T-cell (primary cell): ENCODE data around the gene STYXL1. TPM values are rescaled to one million over a fixed set of nuclear protein-coding genes. Genes with fewer than 3 reads are reported as not detected.
"Not testable (repeated sequence)": the region's sequence is repeated elsewhere in the genome, so short reads cannot be mapped to it uniquely, and the experiment has no call there.

Experiments
- ATAC-seq, 4 experiments: fragments of 200-7000 bp in 3 of 4; fragments of 150-1000 bp in 1 of 4; cut with Tn5 transposase; replicated peaks in 1 of 4; 1 replicate in 3 of 4; 2 replicates in 1 of 4; pipeline ENCODE4 v1.10.0; 2021; ENCODE audit warnings: moderate library complexity in 3 of 4, mild to moderate bottlenecking in 2 of 4, moderate number of reproducible peaks in 1 of 4
- CTCF ChIA-PET, 2 donors: fragments of 300-600 bp; sonication (Branson Sonifier 250); formaldehyde crosslinking; loops; one replicate each; lab custom pipeline; 2022; ENCODE audit warnings: antibody characterized with exemption in 2 of 2; lab: Charles Lee
- POLR2A ChIA-PET, 2 donors: fragments of 300-600 bp; sonication (Branson Sonifier 250); formaldehyde crosslinking; loops; one replicate each; lab custom pipeline; 2022; ENCODE audit warnings: antibody characterized with exemption in 2 of 2; lab: Charles Lee
- DNase-seq, 35 experiments: peaks; one replicate each; pipeline versions ENCODE4 v3.0.0 to v3.0.0-alpha.2; 2013 to 2023
- H3K27ac ChIP-seq: one replicate; pipeline ENCODE4 v1.5.1; 2013; ENCODE audit warnings: low read length
- H3K27me3 ChIP-seq, 2 experiments: replicated peaks in 1 of 2; 1 replicate in 1 of 2; 2 replicates in 1 of 2; pipeline versions ENCODE4 v1.6.1 to v1.7.0; 2013; ENCODE audit warnings: low read length in 1 of 2, mixed read lengths in 1 of 2; ENCODE audit not compliant: control insufficient read depth in 2 of 2, insufficient read depth in 2 of 2; ENCODE audit errors: extremely low read depth in 1 of 2
- H3K36me3 ChIP-seq, 2 donors: 1 replicate in 1 of 2; 2 replicates in 1 of 2; pipeline versions ENCODE4 v1.6.1 to v1.7.0; 2013; ENCODE audit warnings: low read length in 1 of 2; ENCODE audit not compliant: control insufficient read depth in 2 of 2, insufficient read depth in 1 of 2; ENCODE audit errors: extremely low read depth in 1 of 2
- H3K4me1 ChIP-seq, 2 experiments: 1 replicate in 1 of 2; 2 replicates in 1 of 2; pipeline versions ENCODE4 v1.6.1 to v1.7.0; 2013; ENCODE audit warnings: low read length in 2 of 2, mixed read lengths in 1 of 2; ENCODE audit not compliant: insufficient read depth in 2 of 2, control insufficient read depth in 1 of 2; ENCODE audit errors: extremely low read depth in 1 of 2
- H3K4me3 ChIP-seq, 2 donors: 1 replicate in 1 of 2; 2 replicates in 1 of 2; pipeline versions ENCODE4 v1.5.1 to v1.7.0; 2013; ENCODE audit warnings: mild to moderate bottlenecking in 2 of 2, low read length in 1 of 2, moderate library complexity in 1 of 2; ENCODE audit not compliant: control insufficient read depth in 1 of 2; ENCODE audit errors: extremely low read depth in 1 of 2
- H3K9me3 ChIP-seq: 2 replicates; pipeline ENCODE4 v1.7.0; 2013
- H3K27ac Mint-ChIP-seq, 2 donors: one replicate each; pipeline ENCODE4 v1.8.0; 2020 to 2021; ENCODE audit warnings: mild to moderate bottlenecking in 2 of 2, mixed read lengths in 2 of 2
- H3K27me3 Mint-ChIP-seq, 2 donors: one replicate each; pipeline ENCODE4 v1.8.0; 2021 to 2022; ENCODE audit warnings: mixed read lengths in 2 of 2
- H3K36me3 Mint-ChIP-seq: one replicate; pipeline ENCODE4 v1.8.0; 2021; ENCODE audit warnings: mixed read lengths
- H3K4me1 Mint-ChIP-seq, 3 donors: one replicate each; pipeline ENCODE4 v1.8.0; 2020 to 2022; ENCODE audit warnings: mixed read lengths in 3 of 3, mild to moderate bottlenecking in 1 of 3
- H3K4me3 Mint-ChIP-seq, 3 donors: one replicate each; pipeline ENCODE4 v1.8.0; 2020 to 2022; ENCODE audit warnings: mild to moderate bottlenecking in 3 of 3, mixed read lengths in 3 of 3, moderate library complexity in 3 of 3
- H3K9me3 Mint-ChIP-seq, 3 donors: one replicate each; pipeline ENCODE4 v1.8.0; 2020 to 2022; ENCODE audit warnings: mixed read lengths in 3 of 3
- WGBS: methylation state at CpG from one replicate; pipeline ENCODE4 v1.1.5; 2013; ENCODE audit warnings: missing lambda C conversion rate; ENCODE audit not compliant: insufficient coverage; 5-methylcytosine and 5-hydroxymethylcytosine counted together
- total RNA-seq, 35 experiments: library from RNA in 6 of 35; stranded (reverse) in 6 of 35; fragments of 120-200 nt in 1 of 35; gene quantifications; one replicate each; pipeline versions ENCODE4 v1.2.1 to v1.2.4 and lab custom pipeline; 2013 to 2026

STYXL1 gene
- total RNA-seq, 5 donors from 2014 or later (not counting 1 experiment from before 2014, with no cell fraction given) = 12.9 to 21.9 (median 18.9) TPM

- H3K36me3 ChIP-seq = peaks cover 0 to 7% of the 10 kb centered on the region in 2 donors
- H3K4me1 ChIP-seq = peaks cover 5 to 57% of the 10 kb centered on the region in 2 experiments
- ATAC-seq (peak in 3 of 4 experiments; percentile 6 to 25 (median 10)), DNase-seq (peak in 7 of 35 experiments; percentile 1 to 33 (median 9))
- H3K27ac ChIP-seq = peak overlapping the region; percentile 75
- peak overlapping the region; percentile 74 to 96 for H3K4me3 ChIP-seq
- no peaks in the 10 kb centered on the region for H3K9me3 ChIP-seq
- Mint-ChIP-seq H3K4me3 (peak overlapping the region; percentile 94 to 99 (median 99)), H3K27me3 (no peaks in the 10 kb centered on the region), H3K4me1 (peaks cover 42 to 62% (median 53%) of the 10 kb centered on the region in 3 donors), H3K9me3 (no peaks in the 10 kb centered on the region), H3K27ac (peak overlapping the region; percentile 97), H3K36me3 (peaks cover 21% of the 10 kb centered on the region)
- 2% methylated on average over 18 of the region's 21 CpGs for WGBS
- ChIA-PET POLR2A (interaction anchor here (0.6 to 1.1 kb wide), 3 partner anchors 9 to 308 kb away, joined by 3 to 4 read pairs (median 4); no protein-coding TSS in a partner anchor), CTCF (no interaction called here)
- no peaks in the 10 kb centered on the region for H3K27me3 ChIP-seq
Observed at GRCh38 chr7:76047305-76047810, 442 bp downstream of the STYXL1 start.

- Histone ChIP-seq H3K27ac (no peak overlapping the region), H3K27me3 (no peaks in the 10 kb centered on the region), H3K36me3 (peaks cover 0 to 8% of the 10 kb centered on the region in 2 donors), H3K4me1 (peaks cover 5 to 36% of the 10 kb centered on the region in 2 experiments), H3K9me3 (no peaks in the 10 kb centered on the region), H3K4me3 (no peak overlapping the region)
- peak overlapping the region in 1 of 2 donors; percentile 12 for H3K27ac Mint-ChIP-seq
- WGBS = 100% methylated on average over 1 of the region's 7 CpGs
- H3K4me1 Mint-ChIP-seq = peaks cover 20 to 38% (median 33%) of the 10 kb centered on the region in 3 donors
- ChIA-PET CTCF (interaction anchor here in 1 of 2 donors (1.3 kb wide), 1 partner anchor 24 kb away, joined by 4 read pairs; no protein-coding TSS in a partner anchor), POLR2A (no interaction called here)
- DNase-seq = no peak
- no peaks in the 10 kb centered on the region for H3K9me3 Mint-ChIP-seq
- H3K4me3 Mint-ChIP-seq = peak overlapping the region in 1 of 3 donors; percentile 10
- no peak for ATAC-seq
- H3K27me3 Mint-ChIP-seq = no peaks in the 10 kb centered on the region
- H3K36me3 Mint-ChIP-seq = peaks cover 13% of the 10 kb centered on the region
Observed at GRCh38 chr7:76044375-76044865, 3.4 kb downstream of the STYXL1 start.

GRCh38 chr7:76040126-76040525 is 7.7 kb downstream of the STYXL1 start:
- ATAC-seq = no peak
- H3K27me3 Mint-ChIP-seq = no peaks in the 10 kb centered on the region
- Histone ChIP-seq H3K4me1 (peaks cover 0 to 9% of the 10 kb centered on the region in 2 experiments), H3K9me3 (no peaks in the 10 kb centered on the region), H3K27me3 (no peaks in the 10 kb centered on the region), H3K4me3 (no peak overlapping the region), H3K36me3 (peaks cover 0 to 8% of the 10 kb centered on the region in 2 donors), H3K27ac (no peak overlapping the region)
- ChIA-PET POLR2A (interaction anchor here in 1 of 2 donors (0.6 kb wide), 1 partner anchor 147 kb away, joined by 3 read pairs; no protein-coding TSS in a partner anchor), CTCF (interaction anchor here in 1 of 2 donors (0.6 to 0.9 kb wide), 2 partner anchors 20 to 1073 kb away, joined by 3 to 6 read pairs; no protein-coding TSS in a partner anchor)
- H3K4me3 Mint-ChIP-seq = no peak overlapping the region
- H3K27ac Mint-ChIP-seq = no peak overlapping the region
- WGBS = 98% methylated on average over 6 of the region's 6 CpGs
- peaks cover 7 to 14% (median 14%) of the 10 kb centered on the region in 3 donors for H3K4me1 Mint-ChIP-seq
- no peak for DNase-seq
- no peaks in the 10 kb centered on the region for H3K9me3 Mint-ChIP-seq
- H3K36me3 Mint-ChIP-seq = peaks cover 9% of the 10 kb centered on the region

- H3K36me3 Mint-ChIP-seq = peaks cover 5% of the 10 kb centered on the region
- WGBS = 100% methylated on average over 2 of the region's 5 CpGs
- Histone ChIP-seq H3K36me3 (peaks cover 0 to 5% of the 10 kb centered on the region in 2 donors), H3K4me3 (no peak overlapping the region), H3K27me3 (no peaks in the 10 kb centered on the region), H3K27ac (no peak overlapping the region), H3K9me3 (no peaks in the 10 kb centered on the region), H3K4me1 (no peaks in the 10 kb centered on the region)
- no peaks in the 10 kb centered on the region for H3K27me3 Mint-ChIP-seq
- no peak for DNase-seq
- H3K4me3 Mint-ChIP-seq = no peak overlapping the region
- no peak for ATAC-seq
- H3K4me1 Mint-ChIP-seq = peaks cover 0 to 8% (median 7%) of the 10 kb centered on the region in 3 donors
- no peak overlapping the region for H3K27ac Mint-ChIP-seq
- CTCF ChIA-PET = interaction anchor here in 1 of 2 donors (0.6 kb wide), 2 partner anchors 95 to 1749 kb away, joined by 3 to 5 read pairs; no protein-coding TSS in a partner anchor
- H3K9me3 Mint-ChIP-seq = no peaks in the 10 kb centered on the region
- POLR2A ChIA-PET = no interaction called here
Observed at GRCh38 chr7:76037310-76037709, 10.5 kb downstream of the STYXL1 start.

GRCh38 chr7:76031964-76032363 is 15.8 kb downstream of the STYXL1 start:
- Histone ChIP-seq H3K9me3 (no peaks in the 10 kb centered on the region), H3K4me1 (no peaks in the 10 kb centered on the region), H3K36me3 (peaks cover 0 to 3% of the 10 kb centered on the region in 2 donors), H3K27me3 (no peaks in the 10 kb centered on the region), H3K27ac (no peak overlapping the region), H3K4me3 (no peak overlapping the region)
- ATAC-seq (no peak), DNase-seq (no peak)
- Mint-ChIP-seq H3K9me3 (no peaks in the 10 kb centered on the region), H3K4me1 (peaks cover 0 to 7% (median 6%) of the 10 kb centered on the region in 3 donors), H3K4me3 (no peak overlapping the region), H3K27ac (no peak overlapping the region), H3K27me3 (no peaks in the 10 kb centered on the region), H3K36me3 (peaks cover 11% of the 10 kb centered on the region)
- WGBS = no CpG with 5 or more reads among the region's 1 CpG
- CTCF ChIA-PET = no interaction called here
- POLR2A ChIA-PET = no interaction called here

- H3K27me3 Mint-ChIP-seq, POLR2A ChIA-PET, H3K27ac ChIP-seq, H3K4me1 Mint-ChIP-seq, H3K4me3 ChIP-seq, H3K4me1 ChIP-seq, H3K36me3 ChIP-seq, H3K27me3 ChIP-seq, H3K9me3 Mint-ChIP-seq, CTCF ChIA-PET, H3K27ac Mint-ChIP-seq, ATAC-seq, H3K9me3 ChIP-seq, DNase-seq, H3K4me3 Mint-ChIP-seq: not testable (repeated sequence)
- WGBS = 92% methylated on average over 4 of the region's 7 CpGs
- peaks cover 15% of the 10 kb centered on the region for H3K36me3 Mint-ChIP-seq
Observed at GRCh38 chr7:76029682-76030081, 18.1 kb downstream of the STYXL1 start.
